GM21447 (cell line): ENCODE measurements around the gene NR1I2.

Source experiments
- ATAC-seq: cut with Tn5 transposase; IDR thresholded peaks from one replicate; pipeline ENCODE4 v1.9.1; 2021; ENCODE audit not compliant: unreplicated experiment

NR1I2 gene

GRCh38 chr3:119778811-119779210 is 3.1 kb upstream of the NR1I2 start:
- ATAC-seq, result no peak

- ATAC-seq, result peak; percentile 86
These were observed 2.0 kb upstream of the NR1I2 start for GRCh38 chr3:119779731-119780383.

DNA sequence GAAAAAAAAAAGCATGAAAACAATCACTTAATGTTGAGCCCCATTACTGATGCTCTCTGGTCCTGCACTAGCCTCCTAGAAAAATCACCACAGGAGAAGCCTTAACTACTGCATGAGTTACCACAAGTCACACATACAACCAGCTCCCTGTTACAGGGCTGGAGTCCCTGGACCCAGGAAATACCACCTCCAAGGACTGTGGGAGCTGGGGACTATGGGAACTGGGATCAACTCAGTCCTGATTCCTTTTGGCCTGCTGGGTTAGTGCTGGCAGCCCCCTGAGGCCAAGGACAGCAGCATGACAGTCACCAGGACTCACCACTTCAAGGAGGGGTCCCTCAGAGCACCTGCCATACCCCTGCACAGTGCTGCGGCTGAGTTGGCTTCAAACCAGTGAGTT is 559 bp downstream of the NR1I2 start:
- ATAC-seq, result no peak

DNA sequence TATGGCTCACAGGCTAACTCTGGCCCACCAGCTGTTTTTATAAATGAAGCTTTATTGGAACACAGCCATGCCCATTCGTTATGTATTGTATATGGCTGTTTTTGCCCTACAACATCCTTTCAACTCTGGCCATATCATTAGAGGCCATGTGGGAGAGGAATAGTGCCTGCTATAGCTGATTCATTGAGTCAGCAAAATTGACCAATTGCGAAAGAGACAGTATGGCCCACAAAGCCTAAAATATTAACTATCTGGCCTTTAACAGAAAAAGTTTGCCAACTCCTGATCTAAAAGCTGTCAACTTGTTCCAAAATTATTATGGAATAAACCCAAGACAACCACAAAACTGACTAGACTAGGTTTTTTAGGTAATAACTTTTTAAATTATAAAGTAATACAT is 1.4 kb downstream of the NR1I2 start:
- no peak for ATAC-seq

DNA sequence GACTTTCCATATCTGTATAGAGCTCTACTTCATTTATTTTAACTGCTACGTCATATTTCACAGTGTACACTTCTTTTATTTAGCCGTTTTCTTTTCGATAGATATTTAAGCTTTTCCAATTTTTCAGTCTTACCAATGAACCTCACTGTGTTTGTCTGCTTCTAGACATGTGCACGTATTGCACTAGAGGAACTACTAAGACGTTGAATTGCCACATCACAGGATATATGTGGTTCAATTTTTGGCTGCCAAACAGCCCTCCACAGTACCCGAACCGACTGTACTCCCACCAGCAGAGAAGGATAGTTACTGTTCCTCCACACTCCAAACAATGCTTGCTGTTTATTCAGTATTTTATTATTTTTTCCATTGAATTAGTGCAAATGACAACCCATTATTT is 2.0 kb downstream of the NR1I2 start:
- ATAC-seq, result no peak

DNA sequence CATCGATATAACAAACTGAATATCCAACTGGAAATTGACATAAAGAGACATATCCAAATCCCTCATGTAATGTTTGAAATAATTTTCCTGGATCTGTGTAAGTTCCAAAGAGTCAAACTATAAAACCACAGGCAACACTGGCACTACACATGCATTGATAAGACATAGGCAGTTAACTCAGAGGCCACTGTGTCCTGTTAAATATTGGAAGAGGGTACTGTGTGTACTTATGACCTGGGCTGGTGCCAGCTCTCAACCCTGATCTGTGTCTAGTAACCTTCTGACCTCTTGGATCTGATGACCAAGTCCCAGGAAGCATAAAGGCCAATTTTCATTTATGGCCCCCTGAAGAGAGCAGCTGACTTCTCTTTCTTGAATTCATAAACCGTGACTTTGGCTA is 4.5 kb downstream of the NR1I2 start:
- no peak for ATAC-seq

GRCh38 chr3:119790369-119790768 is 8.5 kb downstream of the NR1I2 start:
- no peak for ATAC-seq

- no peak for ATAC-seq
These were observed 10.4 kb downstream of the NR1I2 start for GRCh38 chr3:119792270-119792669.

DNA sequence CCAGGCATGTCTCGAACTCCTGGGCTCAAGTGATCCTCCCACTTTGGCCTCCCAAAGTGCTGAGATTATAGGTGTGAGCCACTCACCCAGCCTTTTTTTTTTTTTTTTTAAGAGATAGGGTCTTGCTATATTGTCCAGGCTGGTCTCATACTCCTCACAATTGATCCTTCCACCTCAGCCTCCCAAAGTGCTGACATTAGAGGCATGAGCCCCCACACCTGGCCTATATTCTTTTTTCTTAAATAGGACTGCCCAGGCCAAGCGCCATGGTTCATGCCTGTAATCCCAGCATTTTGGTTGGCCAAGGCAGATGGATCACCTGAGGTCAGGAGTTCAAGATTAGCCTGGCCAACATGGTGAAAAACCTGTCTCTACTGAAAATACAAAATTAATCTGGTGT is 12.5 kb downstream of the NR1I2 start:
- no peak for ATAC-seq

DNA sequence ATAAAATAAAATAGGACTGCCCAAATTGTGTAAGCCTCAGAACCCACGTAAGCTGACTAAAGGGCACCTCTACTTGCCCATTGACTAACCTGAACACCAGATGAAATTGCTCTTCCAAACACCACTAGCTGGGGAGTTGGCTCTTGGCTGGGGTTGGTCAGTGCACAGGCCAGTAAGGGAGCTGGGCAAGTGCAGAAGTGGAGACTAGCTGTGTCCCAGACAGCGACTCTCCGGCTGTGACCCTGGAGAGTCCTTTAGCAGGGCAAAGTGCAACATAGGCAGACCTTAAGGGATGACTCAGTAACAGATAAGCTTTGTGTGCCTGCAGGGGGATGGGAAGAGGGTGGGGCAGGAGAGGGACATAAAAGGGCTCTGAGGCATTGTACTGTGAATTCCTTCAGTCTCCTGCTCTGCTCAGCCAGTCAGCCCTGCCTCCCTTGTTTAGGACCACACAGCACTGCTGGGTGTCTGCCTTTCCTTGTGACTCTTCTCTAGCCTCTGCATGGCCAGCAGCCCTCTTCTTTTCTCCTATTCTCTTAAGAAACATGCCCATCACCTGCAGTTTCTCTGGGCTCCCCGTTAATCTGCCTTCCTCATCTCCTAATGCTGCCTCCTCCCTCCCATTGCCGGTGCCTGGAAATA is 13.2 kb downstream of the NR1I2 start:
- no peak for ATAC-seq

- ATAC-seq, result no peak
These were observed 13.9 kb downstream of the NR1I2 start for GRCh38 chr3:119795849-119796248.

- no peak for ATAC-seq
These were observed 14.5 kb downstream of the NR1I2 start for GRCh38 chr3:119796368-119796767.

DNA sequence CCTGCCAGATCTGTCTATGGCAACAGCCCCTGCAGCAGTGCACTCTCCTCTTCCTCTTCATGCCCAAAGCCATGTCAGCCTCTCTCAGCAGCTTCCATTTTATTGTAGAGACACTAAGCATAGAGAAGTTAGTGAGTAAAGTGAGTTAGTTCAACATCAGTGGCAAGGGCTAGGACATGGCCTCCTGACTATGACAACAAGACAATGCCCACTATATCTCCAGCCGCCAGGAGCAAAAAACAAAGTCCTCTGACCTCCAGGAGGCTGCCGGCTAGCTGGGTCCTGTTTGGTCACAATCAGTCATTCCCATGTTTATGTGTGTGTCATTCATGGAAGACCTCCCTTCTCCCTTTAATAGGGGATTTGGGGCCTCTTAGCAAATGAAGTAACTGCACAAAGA is 14.9 kb downstream of the NR1I2 start:
- no peak for ATAC-seq

- ATAC-seq, result no peak
These were observed 18.9 kb downstream of the NR1I2 start for GRCh38 chr3:119800844-119801243.

GRCh38 chr3:119808244-119808643 is 26.3 kb downstream of the NR1I2 start:
- no peak for ATAC-seq

- no peak for ATAC-seq
These were observed 26.9 kb downstream of the NR1I2 start for GRCh38 chr3:119808843-119809242.

DNA sequence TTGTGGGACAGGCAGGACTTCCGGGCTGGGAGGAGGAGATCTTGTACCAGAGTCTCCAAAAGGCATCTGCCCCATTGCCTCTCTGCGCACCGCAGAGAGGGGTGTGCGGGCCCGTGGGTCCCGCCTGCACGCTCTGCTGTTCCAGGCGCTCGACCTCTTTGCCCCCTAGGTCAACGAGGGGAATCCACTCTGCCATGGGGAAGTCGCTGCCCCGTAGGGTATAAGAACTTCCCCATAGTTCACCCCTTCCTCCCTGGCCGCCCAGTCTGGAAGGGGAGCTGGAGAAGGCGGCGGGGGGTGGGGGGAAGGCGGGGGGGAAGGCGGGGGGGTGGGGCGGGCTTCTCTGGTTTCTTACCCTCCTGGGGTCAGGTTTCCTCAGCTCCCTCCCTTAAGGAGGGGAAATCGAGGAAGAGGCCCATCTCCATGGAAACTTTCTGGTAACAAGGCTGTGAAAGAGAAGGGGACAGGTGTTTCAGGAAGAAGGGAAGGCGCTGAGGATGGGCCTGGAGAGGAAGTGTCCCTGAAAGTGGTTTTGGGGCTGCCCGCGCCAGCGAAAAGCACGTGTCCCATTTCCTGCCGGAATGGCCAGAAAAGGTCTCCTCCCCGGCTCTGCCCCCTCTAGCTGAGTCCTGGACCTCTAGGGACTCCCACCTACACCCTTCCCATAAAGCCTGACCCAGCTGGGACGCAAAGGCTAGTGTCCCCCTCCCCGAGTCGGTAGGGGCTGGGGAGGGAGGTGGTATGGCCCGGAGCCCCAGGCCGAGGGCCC is 27.5 kb downstream of the NR1I2 start:
- ATAC-seq, result peak; percentile 44

GRCh38 chr3:119810018-119810435 is 28.1 kb downstream of the NR1I2 start:
- peak; percentile 78 for ATAC-seq

GRCh38 chr3:119812491-119813058 is 30.7 kb downstream of the NR1I2 start:
- no peak for ATAC-seq

- ATAC-seq, result no peak
These were observed 33.8 kb downstream of the NR1I2 start for GRCh38 chr3:119815716-119816115.

DNA sequence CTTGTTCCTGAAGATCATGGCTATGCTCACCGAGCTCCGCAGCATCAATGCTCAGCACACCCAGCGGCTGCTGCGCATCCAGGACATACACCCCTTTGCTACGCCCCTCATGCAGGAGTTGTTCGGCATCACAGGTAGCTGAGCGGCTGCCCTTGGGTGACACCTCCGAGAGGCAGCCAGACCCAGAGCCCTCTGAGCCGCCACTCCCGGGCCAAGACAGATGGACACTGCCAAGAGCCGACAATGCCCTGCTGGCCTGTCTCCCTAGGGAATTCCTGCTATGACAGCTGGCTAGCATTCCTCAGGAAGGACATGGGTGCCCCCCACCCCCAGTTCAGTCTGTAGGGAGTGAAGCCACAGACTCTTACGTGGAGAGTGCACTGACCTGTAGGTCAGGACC is 35.2 kb downstream of the NR1I2 start:
- no peak for ATAC-seq
